ENCODE measurements around the gene HCRTR1.

HCRTR1 gene

GRCh38 chr1:31669786-31670592 lies 52.5 kb downstream of the HCRTR1 start:
- DNase-seq = no peak

GRCh38 chr1:31670593-31670964 lies 53.1 kb downstream of the HCRTR1 start:
- no peak for DNase-seq

GRCh38 chr1:31671147-31671546 lies 53.7 kb downstream of the HCRTR1 start:
- no peak for DNase-seq

- no peak for DNase-seq
These were observed 54.2 kb downstream of the HCRTR1 start for GRCh38 chr1:31671561-31672201.

GRCh38 chr1:31672986-31673385 lies 55.5 kb downstream of the HCRTR1 start:
- DNase-seq = no peak

- no peak for DNase-seq
These were observed 55.9 kb downstream of the HCRTR1 start for GRCh38 chr1:31673433-31673832.

- DNase-seq = no peak
These were observed 57.1 kb downstream of the HCRTR1 start for GRCh38 chr1:31674626-31675025.

GRCh38 chr1:31675161-31675560 lies 57.7 kb downstream of the HCRTR1 start:
- DNase-seq = no peak

GRCh38 chr1:31675756-31676155 lies 58.3 kb downstream of the HCRTR1 start:
- no peak for DNase-seq

Data from activated effector memory CD4-positive, alpha-beta T cell treated with anti-CD3 and anti-CD28 coated beads, Interleukin-2, amount 50 U/mL, for 16 hours (primary cell).